H54 (cell line): Measurements from ENCODE around the gene PKD2.
"Not testable (repeated sequence)": the region's sequence is repeated elsewhere in the genome, so short reads cannot be mapped to it uniquely, and the experiment has no call there.

Source experiments
- DNase-seq: peaks from one replicate; pipeline ENCODE4 v3.0.0; 2011; ENCODE audit warnings: low spot score, mixed read lengths; ENCODE audit not compliant: insufficient read length
- FAIRE-seq: peaks from 3 replicates; lab custom pipeline; 2011; peaks lifted over from hg19 to GRCh38; lab: Jason Lieb, UNC
- POLR2A ChIP-seq: IDR thresholded peaks from 2 replicates; pipeline ENCODE4 v1.6.1; 2011; ENCODE audit warnings: low read depth, mild to moderate bottlenecking, low read length

The PKD2 gene

GRCh38 chr4:87978681-87979080 is 28.8 kb upstream of the PKD2 start:
- FAIRE-seq = no peak
- DNase-seq = no peak
- TF ChIP-seq POLR2A = no peak

- TF ChIP-seq POLR2A = no peak
- FAIRE-seq (no peak), DNase-seq (no peak)
Observed at GRCh38 chr4:87979810-87980209, 27.6 kb upstream of the PKD2 start.

- TF ChIP-seq POLR2A = no peak
- DNase-seq = no peak
- FAIRE-seq = no peak
Observed at GRCh38 chr4:87981486-87981885, 25.9 kb upstream of the PKD2 start.

GRCh38 chr4:87982036-87982435 is 25.4 kb upstream of the PKD2 start:
- DNase-seq = no peak
- FAIRE-seq = no peak
- no peak for TF ChIP-seq POLR2A

- TF ChIP-seq POLR2A = no peak
- FAIRE-seq = no peak
- no peak for DNase-seq
Observed at GRCh38 chr4:87982446-87983010, 24.9 kb upstream of the PKD2 start.

- no peak for TF ChIP-seq POLR2A
- no peak for FAIRE-seq
Observed at GRCh38 chr4:87983996-87984395, 23.4 kb upstream of the PKD2 start.

GRCh38 chr4:87985097-87985886 is 22.1 kb upstream of the PKD2 start:
- TF ChIP-seq POLR2A = no peak
- FAIRE-seq (peak; percentile 96), DNase-seq (no peak)

More at GRCh38 chr4:87983996-87984395, 23.4 kb upstream of the PKD2 start:
- DNase-seq = no peak

- DNase-seq = no peak
- no peak for TF ChIP-seq POLR2A
- no peak for FAIRE-seq
Observed at GRCh38 chr4:87985887-87986200, 21.6 kb upstream of the PKD2 start.

- FAIRE-seq = no peak
- TF ChIP-seq POLR2A = no peak
- no peak for DNase-seq
Observed at GRCh38 chr4:87986508-87986907, 20.9 kb upstream of the PKD2 start.

- no peak for FAIRE-seq
- DNase-seq = no peak
- no peak for TF ChIP-seq POLR2A
Observed at GRCh38 chr4:87989765-87990164, 17.7 kb upstream of the PKD2 start.

- TF ChIP-seq POLR2A = no peak
- no peak for FAIRE-seq
- DNase-seq = no peak
Observed at GRCh38 chr4:87995435-87995834, 12.0 kb upstream of the PKD2 start.

- not testable (repeated sequence) for DNase-seq, FAIRE-seq
Observed at GRCh38 chr4:87999191-87999691, 8.2 kb upstream of the PKD2 start.

GRCh38 chr4:88001871-88002270 is 5.6 kb upstream of the PKD2 start:
- DNase-seq (no peak), FAIRE-seq (no peak)
- TF ChIP-seq POLR2A = no peak

- no peak for TF ChIP-seq POLR2A
- DNase-seq (no peak), FAIRE-seq (no peak)
Observed at GRCh38 chr4:88002786-88003185, 4.6 kb upstream of the PKD2 start.

GRCh38 chr4:88003261-88003660 is 4.2 kb upstream of the PKD2 start:
- no peak for FAIRE-seq
- TF ChIP-seq POLR2A = no peak
- no peak for DNase-seq
